CD14-positive monocyte (primary cell): ENCODE results near the gene LRRC8C. TPM values are rescaled to one million over a fixed set of nuclear protein-coding genes. Genes with fewer than 3 reads are reported as not detected.

ENCODE experiments used
- DNase-seq, 3 donors: peaks; one replicate each; pipeline ENCODE4 v3.0.0-alpha.2; 2011 to 2022
- H2AFZ ChIP-seq: 2 replicates; pipeline ENCODE4 v1.6.0; 2012; ENCODE audit warnings: mild to moderate bottlenecking, low read depth, low read length, inconsistent platforms; ENCODE audit not compliant: insufficient read depth, poor library complexity, severe bottlenecking
- H3K27ac ChIP-seq, 2 donors: 1 replicate in 1 of 2; 2 replicates in 1 of 2; pipeline ENCODE4 v1.5.1; 2012 to 2013; ENCODE audit warnings: low read length in 2 of 2, control low read depth in 1 of 2, inconsistent platforms in 1 of 2, low read depth in 1 of 2, mild to moderate bottlenecking in 1 of 2
- H3K27me3 ChIP-seq, 2 donors: one replicate each; pipeline versions ENCODE4 v1.6.0 to v1.6.1; 2011 to 2013; ENCODE audit warnings: low read length in 2 of 2; ENCODE audit not compliant: control insufficient read depth in 2 of 2, insufficient read depth in 2 of 2
- H3K36me3 ChIP-seq, 2 donors: replicated peaks in 1 of 2; 1 replicate in 1 of 2; 2 replicates in 1 of 2; pipeline versions ENCODE4 v1.5.1 to v1.6.1; 2012 to 2013; ENCODE audit warnings: low read length in 2 of 2, control low read depth in 1 of 2, inconsistent platforms in 1 of 2, mild to moderate bottlenecking in 1 of 2; ENCODE audit not compliant: insufficient read depth in 2 of 2, control insufficient read depth in 1 of 2
- H3K4me1 ChIP-seq, 2 donors: 1 replicate in 1 of 2; 2 replicates in 1 of 2; pipeline versions ENCODE4 v1.5.1 to v1.6.1; 2012 to 2013; ENCODE audit warnings: low read length in 2 of 2, control low read depth in 1 of 2, inconsistent platforms in 1 of 2, mild to moderate bottlenecking in 1 of 2, moderate library complexity in 1 of 2; ENCODE audit not compliant: insufficient read depth in 2 of 2, control insufficient read depth in 1 of 2
- H3K4me2 ChIP-seq: replicated peaks from 2 replicates; pipeline ENCODE3; 2012; ENCODE audit warnings: low read length, moderate library complexity, mild to moderate bottlenecking; ENCODE audit not compliant: poor library complexity, severe bottlenecking; ENCODE audit errors: extremely low read depth
- H3K4me3 ChIP-seq, 3 experiments: fragments of 200-600 bp in 1 of 3; sonication (generic) in 1 of 3; replicated peaks in 1 of 3; 1 replicate in 2 of 3; 2 replicates in 1 of 3; pipeline ENCODE4 v1.5.1; 2011 to 2013; ENCODE audit warnings: low read length in 3 of 3, mild to moderate bottlenecking in 3 of 3, control low read depth in 2 of 3, low read depth in 2 of 3, inconsistent platforms in 1 of 3, moderate library complexity in 1 of 3
- H3K79me2 ChIP-seq: 2 replicates; pipeline ENCODE4 v1.6.0; 2012; ENCODE audit warnings: mild to moderate bottlenecking, control low read depth, inconsistent platforms, low read length, moderate library complexity; ENCODE audit not compliant: insufficient read depth
- H3K9ac ChIP-seq: 2 replicates; pipeline ENCODE4 v1.6.0; 2017; ENCODE audit warnings: low read length, mild to moderate bottlenecking; ENCODE audit not compliant: insufficient read depth, poor library complexity, severe bottlenecking
- H3K9me3 ChIP-seq, 2 donors: replicated peaks in 1 of 2; 1 replicate in 1 of 2; 2 replicates in 1 of 2; pipeline versions ENCODE4 v1.5.1 to v1.6.1; 2012 to 2013; ENCODE audit warnings: low read length in 2 of 2, control low read depth in 1 of 2; ENCODE audit not compliant: control insufficient read depth in 1 of 2, insufficient read depth in 1 of 2
- H4K20me1 ChIP-seq: 2 replicates; pipeline ENCODE4 v1.6.0; 2012; ENCODE audit warnings: mild to moderate bottlenecking, low read length, control low read depth, moderate library complexity; ENCODE audit not compliant: insufficient read depth
- H3K27ac Mint-ChIP-seq, 7 donors: one replicate each; pipeline ENCODE4 v1.8.0; 2020; ENCODE audit warnings: mild to moderate bottlenecking in 7 of 7, mixed read lengths in 7 of 7, moderate library complexity in 6 of 7, inconsistent platforms in 2 of 7
- H3K27me3 Mint-ChIP-seq, 3 donors: one replicate each; pipeline ENCODE4 v1.8.0; 2021 to 2022; ENCODE audit warnings: low read depth in 3 of 3, mild to moderate bottlenecking in 3 of 3, mixed read lengths in 3 of 3, moderate library complexity in 3 of 3, inconsistent platforms in 1 of 3
- H3K36me3 Mint-ChIP-seq, 2 donors: one replicate each; pipeline ENCODE4 v1.8.0; 2020; ENCODE audit warnings: mixed read lengths in 2 of 2, inconsistent platforms in 1 of 2, mild to moderate bottlenecking in 1 of 2
- H3K4me1 Mint-ChIP-seq: one replicate; pipeline ENCODE4 v1.8.0; 2020; ENCODE audit warnings: mild to moderate bottlenecking, mixed read lengths
- H3K4me3 Mint-ChIP-seq, 2 donors: one replicate each; pipeline ENCODE4 v1.8.0; 2020; ENCODE audit warnings: mild to moderate bottlenecking in 2 of 2, mixed read lengths in 2 of 2, moderate library complexity in 1 of 2
- H3K9me3 Mint-ChIP-seq, 7 donors: one replicate each; pipeline ENCODE4 v1.8.0; 2020 to 2022; ENCODE audit warnings: mixed read lengths in 7 of 7, mild to moderate bottlenecking in 6 of 7, moderate library complexity in 6 of 7, inconsistent platforms in 2 of 7
- WGBS: methylation state at CpG from one replicate; pipeline ENCODE4 v1.1.5; 2013; ENCODE audit warnings: missing lambda C conversion rate; ENCODE audit not compliant: insufficient coverage; 5-methylcytosine and 5-hydroxymethylcytosine counted together
- intact Hi-C, 2 donors: fragments of 100-400 bp; cut with micrococcal nuclease; formaldehyde crosslinking; loops; one replicate each; pipeline versions ENCODE4 v1.15.0 to v1.15.1; 2023
- polyA plus RNA-seq, 3 donors: library from polyadenylated mRNA; depleted of rRNA in 1 of 3; unstranded in 2 of 3; stranded (reverse) in 1 of 3; fragments of 300-500 nt in 2 of 3; fragments of >200 nt in 1 of 3; fragmentation: Illumina TruSeq in 2 of 3; gene quantifications; 1 replicate in 2 of 3; 2 replicates in 1 of 3; pipeline ENCODE4 v1.2.3, GENCODE V29; 2012 to 2021
- TF ChIP-seq, protein P1 (sequence below): fragments of 200-600 bp; IDR thresholded peaks from one replicate; pipeline ENCODE4 v1.8.0; 2022; ENCODE audit warnings: antibody characterized with exemption, mild to moderate bottlenecking

The LRRC8C gene
- polyA plus RNA-seq, 3 donors = 13.0 to 18.6 (median 16.3) TPM

DNA sequence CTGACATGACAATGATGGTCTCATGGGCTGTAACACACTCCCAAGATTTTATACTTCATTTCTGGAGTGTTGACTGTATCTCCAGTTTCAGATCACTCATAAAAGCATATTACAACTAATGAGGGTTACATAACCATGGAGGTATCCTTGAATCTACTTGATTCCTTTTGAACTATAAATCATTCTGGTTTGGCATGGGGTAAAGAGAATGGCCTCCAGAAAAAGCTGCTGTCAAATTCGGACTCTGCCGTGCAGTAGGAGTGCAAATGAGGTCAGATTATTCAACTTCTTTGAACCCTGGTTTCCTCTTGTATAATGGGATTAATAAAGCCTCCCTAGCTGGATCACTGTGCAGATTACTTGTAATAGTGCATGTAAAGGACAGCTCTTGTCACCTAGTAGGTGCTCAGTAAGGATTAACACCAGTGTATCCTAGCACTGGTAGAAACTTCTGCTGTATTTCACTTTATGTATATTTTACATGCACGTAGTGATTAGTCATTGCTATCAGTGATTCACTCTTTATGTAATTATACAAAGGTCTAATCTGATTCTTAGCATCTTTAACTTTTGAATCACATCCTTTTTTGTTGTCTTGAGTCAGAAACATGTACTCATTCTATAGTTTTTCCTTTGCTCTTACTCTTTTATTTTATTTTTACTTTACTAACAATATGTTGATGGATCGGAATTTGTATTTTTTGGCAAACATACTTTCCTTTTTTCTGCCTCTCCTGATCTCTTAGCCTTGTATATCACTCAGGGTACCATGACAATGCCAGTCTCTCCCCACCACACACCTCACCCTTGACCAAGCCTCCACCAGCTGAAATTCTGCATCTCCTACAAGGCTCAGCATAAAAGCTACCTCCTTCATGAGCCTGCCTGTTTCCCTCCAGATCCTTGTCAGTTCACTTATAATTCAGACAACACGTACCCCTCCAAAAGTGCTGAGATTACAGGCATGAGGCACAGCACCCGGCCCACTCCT, 3.2 kb downstream of the LRRC8C start:
- H3K9ac ChIP-seq = no peak overlapping the region
- no peaks in the 10 kb centered on the region for H3K27me3 ChIP-seq
- H3K79me2 ChIP-seq = peaks cover 95% of the 10 kb centered on the region
- peak overlapping the region in 1 of 2 donors; percentile 76 for H3K27ac ChIP-seq
- H3K27me3 Mint-ChIP-seq = no peaks in the 10 kb centered on the region
- H4K20me1 ChIP-seq = peaks cover 70% of the 10 kb centered on the region
- no peaks in the 10 kb centered on the region for H3K36me3 ChIP-seq
- peaks cover 65% of the 10 kb centered on the region for H3K4me1 Mint-ChIP-seq
- peak; percentile 28 to 65 (median 64) for DNase-seq
- no peaks in the 10 kb centered on the region for H3K9me3 ChIP-seq
- H3K27ac Mint-ChIP-seq = peak overlapping the region; percentile 11 to 80 (median 72)
- intact Hi-C loops = loop anchor here (10.0 kb wide), 1 partner anchor 359 kb away; the partner anchor contains the start of gene ZNF326 (in 2 of the 2)
- peak overlapping the region; percentile 13 to 53 for H3K4me3 Mint-ChIP-seq
- no peaks in the 10 kb centered on the region for H3K9me3 Mint-ChIP-seq
- TF ChIP-seq, protein P1, sequence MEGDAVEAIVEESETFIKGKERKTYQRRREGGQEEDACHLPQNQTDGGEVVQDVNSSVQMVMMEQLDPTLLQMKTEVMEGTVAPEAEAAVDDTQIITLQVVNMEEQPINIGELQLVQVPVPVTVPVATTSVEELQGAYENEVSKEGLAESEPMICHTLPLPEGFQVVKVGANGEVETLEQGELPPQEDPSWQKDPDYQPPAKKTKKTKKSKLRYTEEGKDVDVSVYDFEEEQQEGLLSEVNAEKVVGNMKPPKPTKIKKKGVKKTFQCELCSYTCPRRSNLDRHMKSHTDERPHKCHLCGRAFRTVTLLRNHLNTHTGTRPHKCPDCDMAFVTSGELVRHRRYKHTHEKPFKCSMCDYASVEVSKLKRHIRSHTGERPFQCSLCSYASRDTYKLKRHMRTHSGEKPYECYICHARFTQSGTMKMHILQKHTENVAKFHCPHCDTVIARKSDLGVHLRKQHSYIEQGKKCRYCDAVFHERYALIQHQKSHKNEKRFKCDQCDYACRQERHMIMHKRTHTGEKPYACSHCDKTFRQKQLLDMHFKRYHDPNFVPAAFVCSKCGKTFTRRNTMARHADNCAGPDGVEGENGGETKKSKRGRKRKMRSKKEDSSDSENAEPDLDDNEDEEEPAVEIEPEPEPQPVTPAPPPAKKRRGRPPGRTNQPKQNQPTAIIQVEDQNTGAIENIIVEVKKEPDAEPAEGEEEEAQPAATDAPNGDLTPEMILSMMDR = no peak
- 90% methylated on average over 2 of the region's 6 CpGs for WGBS
- H3K4me1 ChIP-seq = peaks cover 49 to 77% of the 10 kb centered on the region in 2 donors
- H3K36me3 Mint-ChIP-seq = peaks cover 3 to 6% of the 10 kb centered on the region in 2 donors
- H2AFZ ChIP-seq = no peak overlapping the region
- H3K4me2 ChIP-seq = peak overlapping the region; percentile 82
- H3K4me3 ChIP-seq = peak overlapping the region in 1 of 3 experiments; percentile 93

DNA sequence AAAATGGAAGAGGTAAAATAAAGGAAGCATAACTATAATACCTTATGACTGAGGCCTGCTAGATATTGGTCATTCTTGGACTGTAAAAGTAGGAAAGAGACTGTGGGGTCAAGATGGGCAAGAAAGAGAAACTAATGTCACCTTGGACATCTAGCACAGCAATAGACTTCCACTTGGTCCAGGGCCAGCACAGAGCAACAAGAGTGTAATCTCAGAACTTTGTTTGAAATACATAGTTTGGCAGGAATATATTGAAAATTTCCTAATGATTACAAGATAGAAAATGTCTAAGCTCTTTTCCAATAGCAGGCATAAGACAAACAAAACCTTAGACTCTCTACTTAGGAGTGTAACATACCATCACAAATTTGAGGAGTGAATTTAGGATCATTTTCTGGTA, 4.6 kb downstream of the LRRC8C start:
- H3K9me3 Mint-ChIP-seq = no peaks in the 10 kb centered on the region
- no peak overlapping the region for H3K4me3 Mint-ChIP-seq
- peaks cover 68% of the 10 kb centered on the region for H3K4me1 Mint-ChIP-seq
- intact Hi-C loops = loop anchor here (10.0 kb wide), 1 partner anchor 357 kb away; the partner anchor contains the start of gene ZNF326 (in 2 of the 2)
- no peak overlapping the region for H2AFZ ChIP-seq
- H3K27me3 Mint-ChIP-seq = no peaks in the 10 kb centered on the region
- peaks cover 83% of the 10 kb centered on the region for H4K20me1 ChIP-seq
- peaks cover 97% of the 10 kb centered on the region for H3K79me2 ChIP-seq
- no peak for DNase-seq
- H3K27me3 ChIP-seq = no peaks in the 10 kb centered on the region
- no peak overlapping the region for H3K4me3 ChIP-seq
- peaks cover 52 to 81% of the 10 kb centered on the region in 2 donors for H3K4me1 ChIP-seq
- H3K9me3 ChIP-seq = no peaks in the 10 kb centered on the region
- no peaks in the 10 kb centered on the region for H3K36me3 ChIP-seq
- H3K36me3 Mint-ChIP-seq = peaks cover 3 to 6% of the 10 kb centered on the region in 2 donors
- TF ChIP-seq, protein P1 = no peak
- H3K9ac ChIP-seq = no peak overlapping the region
- peak overlapping the region in 5 of 7 donors; percentile 1 to 84 (median 42) for H3K27ac Mint-ChIP-seq
- H3K4me2 ChIP-seq = no peak overlapping the region
- H3K27ac ChIP-seq = peak overlapping the region in 1 of 2 donors; percentile 76
